ENCODE data around the gene CFAP65. TPM values are rescaled to one million over a fixed set of nuclear protein-coding genes. Genes with fewer than 3 reads are reported as not detected.

Gene CFAP65
- total RNA-seq, 2 donors from 2014 or later, result not detected

GRCh38 chr2:218992703-218993344 lies 48.5 kb downstream of the CFAP65 start:
- Histone ChIP-seq H3K4me3 (no peak overlapping the region), H3K27me3 (peaks cover 0 to 33% of the 10 kb centered on the region in 2 donors), H3K27ac (no peak overlapping the region)

GRCh38 chr2:218992196-218992595 lies 49.1 kb downstream of the CFAP65 start:
- H3K36me3 ChIP-seq (replicated peaks in 1 of 2; ENCODE audit: insufficient read depth in 1 of 2, low read depth in 2 of 2), result no peaks in the 10 kb centered on the region
- no peaks in the 10 kb centered on the region for H3K9me3 ChIP-seq
- no peak for TF ChIP-seq CTCF (IDR thresholded peaks at IDR 0.05)
- no peak for TF ChIP-seq POLR2A (IDR thresholded peaks at IDR 0.05)
- no peak for ATAC-seq
- no peak for DNase-seq
- H3K27ac ChIP-seq, result no peak overlapping the region
- H3K27me3 ChIP-seq, result peaks cover 0 to 35% of the 10 kb centered on the region in 2 donors
- H3K4me1 ChIP-seq, result peaks cover 34% of the 10 kb centered on the region
- H3K4me3 ChIP-seq, result no peak overlapping the region
- WGBS, 2 donors, result 21 to 41% methylated on average over 6 to 7 of the region's 7 CpGs
- intact Hi-C loops (cut with DNase I), result no loop called here

More at GRCh38 chr2:218992703-218993344, 48.5 kb downstream of the CFAP65 start:
- peak in 3 of 4 donors; percentile 31 to 50 (median 48) for DNase-seq
- Histone ChIP-seq H3K9me3 (no peaks in the 10 kb centered on the region), H3K4me1 (peaks cover 40% of the 10 kb centered on the region), H3K36me3 (replicated peaks in 1 of 2; ENCODE audit: insufficient read depth in 1 of 2, low read depth in 2 of 2) (no peaks in the 10 kb centered on the region)
- intact Hi-C loops (cut with DNase I), result no loop called here
- WGBS, 2 donors, result 2 to 10% methylated on average over 3 to 30 of the region's 44 CpGs
- ATAC-seq, result no peak
- TF ChIP-seq CTCF (IDR thresholded peaks at IDR 0.05), result no peak
- peak in 2 of 3 donors; percentile 4 to 30 for TF ChIP-seq POLR2A (IDR thresholded peaks at IDR 0.05)

GRCh38 chr2:218991674-218992168 lies 49.6 kb downstream of the CFAP65 start:
- peaks cover 0 to 40% of the 10 kb centered on the region in 2 donors for H3K27me3 ChIP-seq
- 23 to 32% methylated on average over 9 to 13 of the region's 13 CpGs for WGBS, 2 donors
- H3K4me1 ChIP-seq, result peaks cover 31% of the 10 kb centered on the region
- TF ChIP-seq CTCF (IDR thresholded peaks at IDR 0.05) (no peak), POLR2A (IDR thresholded peaks at IDR 0.05) (no peak)
- intact Hi-C loops (cut with DNase I), result no loop called here
- DNase-seq (no peak), ATAC-seq (no peak)
- no peak overlapping the region for H3K27ac ChIP-seq
- H3K4me3 ChIP-seq, result no peak overlapping the region
- H3K36me3 ChIP-seq (replicated peaks in 1 of 2; ENCODE audit: insufficient read depth in 1 of 2, low read depth in 2 of 2), result no peaks in the 10 kb centered on the region
- no peaks in the 10 kb centered on the region for H3K9me3 ChIP-seq

GRCh38 chr2:218990612-218991011 lies 50.7 kb downstream of the CFAP65 start:
- intact Hi-C loops (cut with DNase I), result no loop called here
- no peak for ATAC-seq
- H3K4me1 ChIP-seq, result peaks cover 20% of the 10 kb centered on the region
- WGBS, 2 donors, result 12 to 16% methylated on average over 6 of the region's 6 CpGs
- DNase-seq, result no peak
- H3K4me3 ChIP-seq, result no peak overlapping the region
- H3K27me3 ChIP-seq, result peaks cover 0 to 51% of the 10 kb centered on the region in 2 donors
- H3K36me3 ChIP-seq (replicated peaks in 1 of 2; ENCODE audit: insufficient read depth in 1 of 2, low read depth in 2 of 2), result no peaks in the 10 kb centered on the region
- H3K9me3 ChIP-seq, result no peaks in the 10 kb centered on the region
- TF ChIP-seq POLR2A (IDR thresholded peaks at IDR 0.05) (no peak), CTCF (IDR thresholded peaks at IDR 0.05) (no peak)
- H3K27ac ChIP-seq, result no peak overlapping the region

- no peak for DNase-seq
- 13 to 14% methylated on average over 6 to 9 of the region's 9 CpGs for WGBS, 2 donors
- intact Hi-C loops (cut with DNase I), result no loop called here
- Histone ChIP-seq H3K4me1 (peaks cover 22% of the 10 kb centered on the region), H3K4me3 (no peak overlapping the region), H3K27ac (no peak overlapping the region), H3K36me3 (replicated peaks in 1 of 2; ENCODE audit: insufficient read depth in 1 of 2, low read depth in 2 of 2) (no peaks in the 10 kb centered on the region), H3K27me3 (peaks cover 0 to 55% of the 10 kb centered on the region in 2 donors), H3K9me3 (no peaks in the 10 kb centered on the region)
- no peak for TF ChIP-seq CTCF (IDR thresholded peaks at IDR 0.05)
- no peak for TF ChIP-seq POLR2A (IDR thresholded peaks at IDR 0.05)
- ATAC-seq, result no peak
Measured at GRCh38 chr2:218990052-218990451, 51.3 kb downstream of the CFAP65 start.
